HG03439 (cell line): ENCODE measurements around the gene DAB2.
"Not testable (repeated sequence)": the region's sequence is repeated elsewhere in the genome, so short reads cannot be mapped to it uniquely, and the experiment has no call there.

Experiments used
- ATAC-seq: cut with Tn5 transposase; IDR thresholded peaks from one replicate; pipeline ENCODE4 v1.9.1; 2021; ENCODE audit warnings: mild to moderate bottlenecking, moderate library complexity; ENCODE audit not compliant: unreplicated experiment

The DAB2 gene

DNA sequence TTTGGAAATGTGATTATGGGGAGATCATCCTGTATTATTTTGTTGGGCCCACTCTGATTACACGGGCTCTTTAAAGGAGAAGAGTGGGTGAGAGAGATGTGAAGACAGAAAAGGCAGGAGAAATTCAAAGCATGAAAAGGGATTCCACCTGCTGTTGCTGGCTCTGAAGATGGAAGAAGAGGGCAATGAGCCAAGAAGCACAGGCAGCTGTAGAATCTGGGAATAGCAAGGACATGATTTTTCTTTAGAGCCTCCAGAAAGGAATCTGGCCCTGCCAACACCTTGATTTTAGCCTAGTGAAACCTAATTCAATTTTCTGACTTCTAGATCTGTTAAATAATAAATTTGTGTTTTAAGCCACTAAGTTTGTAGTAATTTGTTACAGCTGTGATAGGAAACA, 71.8 kb downstream of the DAB2 start:
- ATAC-seq: no peak

DNA sequence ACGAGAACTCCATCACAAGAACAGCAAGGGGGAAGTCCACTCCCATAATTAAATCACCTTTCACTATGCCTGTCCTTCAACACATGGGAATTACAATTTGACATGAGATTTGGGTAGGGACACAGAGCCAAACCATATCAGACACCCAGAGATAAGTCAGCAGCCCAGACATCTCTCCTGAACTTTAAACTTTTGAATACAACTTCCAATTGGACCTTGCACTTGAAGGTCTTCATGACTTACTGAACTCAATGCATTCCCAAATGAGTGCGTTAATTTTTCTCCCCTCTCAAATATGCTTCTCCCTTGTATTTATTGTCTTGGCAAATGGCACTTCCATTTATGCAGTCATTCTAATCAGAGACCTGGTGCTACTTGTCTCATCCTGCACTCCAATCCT, 72.6 kb downstream of the DAB2 start:
- no peak for ATAC-seq

DNA sequence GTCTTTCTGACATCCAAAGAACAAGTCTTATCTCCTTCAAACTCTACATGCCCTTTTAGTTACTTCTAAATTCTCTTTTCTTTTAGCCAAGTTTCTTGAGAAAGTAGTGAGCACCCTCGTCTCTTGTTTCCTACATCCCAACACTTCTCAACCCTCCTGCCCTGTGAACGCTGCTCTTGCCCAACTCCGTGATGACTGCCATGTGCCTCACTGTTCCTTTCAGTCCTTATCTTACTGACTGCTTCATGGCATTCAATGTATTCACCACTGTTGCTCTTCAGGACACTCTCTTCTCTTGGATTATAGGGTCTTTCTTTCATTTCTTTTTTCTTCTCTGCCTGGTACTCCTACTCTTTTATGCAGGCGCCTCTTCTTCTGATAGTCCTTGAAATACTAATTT, 75.3 kb downstream of the DAB2 start:
- no peak for ATAC-seq

DNA sequence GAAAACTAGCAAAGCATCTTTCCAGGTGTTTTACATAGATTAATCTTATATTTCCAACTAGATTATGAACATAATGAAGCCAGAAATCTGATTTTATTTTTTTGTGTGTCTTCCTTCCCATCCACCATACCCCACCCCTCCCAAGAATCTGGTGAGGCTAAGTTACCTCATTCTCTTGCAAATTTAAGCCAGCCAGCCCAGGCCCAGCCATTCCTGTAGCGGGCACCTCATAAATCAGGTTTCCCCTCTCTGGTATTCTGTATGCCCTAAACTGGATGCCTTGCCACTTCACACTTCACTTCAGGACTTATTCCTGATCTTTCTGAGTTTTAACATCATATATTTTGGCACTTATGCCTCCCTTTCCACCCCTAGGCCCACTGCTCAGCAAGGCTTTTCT, 82.3 kb downstream of the DAB2 start:
- no peak for ATAC-seq

DNA sequence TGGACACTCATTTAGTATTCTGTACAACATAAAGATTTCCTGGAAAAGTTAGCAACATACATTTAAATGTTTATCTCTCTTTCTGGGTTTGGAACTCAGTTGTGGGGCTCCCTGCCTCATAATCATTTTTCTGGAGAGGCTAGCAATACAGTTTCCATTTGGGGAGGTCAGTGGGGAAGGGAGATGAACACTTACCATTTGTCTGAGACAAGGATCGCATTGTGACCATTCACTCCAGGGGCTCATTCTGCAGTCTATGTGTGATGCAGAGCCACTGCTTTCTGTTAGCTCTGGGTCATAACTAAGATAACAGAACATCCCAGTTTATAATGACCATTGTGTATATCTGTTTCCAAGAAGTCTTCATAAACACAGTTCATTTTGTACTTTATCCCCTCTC, 82.9 kb downstream of the DAB2 start:
- ATAC-seq: no peak

DNA sequence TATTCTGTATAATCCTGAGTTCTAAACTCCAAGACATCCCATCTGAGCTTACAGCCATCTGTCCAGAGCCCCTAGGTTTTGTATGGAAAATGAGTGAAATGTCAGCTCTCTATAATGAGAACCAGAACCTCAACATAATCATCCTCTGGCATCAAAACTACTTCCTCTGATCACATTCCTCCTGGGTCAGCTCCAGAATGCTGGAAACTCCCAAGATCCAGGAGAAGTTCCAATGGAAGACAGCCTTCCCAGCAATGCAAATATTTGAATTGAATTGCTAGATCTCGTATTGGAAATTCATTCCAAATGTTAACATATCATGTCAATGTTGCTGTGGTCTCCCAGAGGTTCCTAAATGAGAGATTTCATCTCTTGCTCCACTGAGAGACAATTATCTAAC, 84.3 kb downstream of the DAB2 start:
- ATAC-seq: no peak

DNA sequence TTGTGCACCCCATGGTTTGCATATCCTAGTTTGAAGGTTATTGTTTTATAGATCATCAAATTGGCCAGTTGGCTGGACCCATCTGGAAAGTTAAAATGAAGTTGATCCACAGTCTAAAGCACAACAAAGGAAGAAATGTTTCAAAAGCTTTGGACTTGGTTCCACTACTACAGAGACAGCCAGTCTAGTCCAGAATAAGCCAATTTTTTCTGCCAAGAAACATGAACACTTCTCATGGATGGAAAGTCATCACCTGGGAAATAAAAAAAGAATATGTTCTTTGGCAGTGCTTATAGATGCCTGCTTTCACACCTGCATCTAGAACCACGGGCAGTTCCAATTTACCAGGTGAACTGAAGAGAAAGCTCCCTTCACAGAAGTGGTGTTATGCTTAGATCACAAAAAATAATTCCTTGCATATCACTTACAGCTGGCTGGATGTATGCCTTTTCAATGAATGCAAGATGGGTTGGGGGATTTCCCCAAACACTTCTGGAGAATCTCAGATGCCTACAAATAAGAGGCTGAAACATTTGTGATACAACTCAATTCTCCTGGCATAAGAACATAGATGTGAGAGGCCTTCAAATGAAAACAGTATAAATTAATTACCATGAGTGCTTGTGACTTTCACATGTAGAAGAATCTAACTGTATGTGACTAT, 87.4 kb downstream of the DAB2 start:
- no peak for ATAC-seq

DNA sequence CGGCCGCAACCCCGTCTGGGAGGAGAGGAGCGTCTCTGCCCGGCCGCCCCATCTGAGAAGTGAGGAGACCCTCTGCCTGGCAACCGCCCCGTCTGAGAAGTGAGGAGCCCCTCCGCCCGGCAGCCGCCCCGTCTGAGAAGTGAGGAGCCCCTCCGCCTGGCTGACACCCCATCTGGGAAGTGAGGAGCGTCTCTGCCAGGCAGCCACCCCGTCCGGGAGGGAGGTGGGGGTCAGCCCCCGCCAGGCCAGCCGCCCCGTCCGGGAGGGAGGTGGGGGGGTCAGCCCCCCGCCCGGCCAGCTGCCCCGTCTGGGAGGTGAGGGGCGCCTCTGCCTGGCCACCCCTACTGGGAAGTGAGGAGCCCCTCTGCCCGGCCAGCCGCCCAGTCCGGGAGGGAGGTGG, 90.5 kb downstream of the DAB2 start:
- ATAC-seq: not testable (repeated sequence)

DNA sequence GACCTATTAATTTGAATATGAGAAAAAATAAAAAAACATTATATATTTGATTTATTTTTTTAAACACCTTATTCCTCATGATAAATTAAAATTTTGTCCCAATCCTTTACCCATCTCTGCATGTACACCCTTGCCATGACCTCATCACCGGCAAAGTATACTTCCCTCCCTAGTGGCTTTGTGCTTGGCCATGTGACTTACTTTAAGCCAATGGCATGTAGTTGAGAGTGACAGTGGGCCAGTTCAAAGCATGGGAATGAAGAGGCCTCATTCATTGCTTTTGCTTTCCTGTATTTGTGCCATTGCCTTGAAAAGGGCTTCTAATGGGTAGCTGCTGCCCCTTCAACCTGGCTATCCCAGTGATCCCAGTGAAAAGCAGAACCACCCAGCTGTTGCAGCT, 91.7 kb downstream of the DAB2 start:
- no peak for ATAC-seq

DNA sequence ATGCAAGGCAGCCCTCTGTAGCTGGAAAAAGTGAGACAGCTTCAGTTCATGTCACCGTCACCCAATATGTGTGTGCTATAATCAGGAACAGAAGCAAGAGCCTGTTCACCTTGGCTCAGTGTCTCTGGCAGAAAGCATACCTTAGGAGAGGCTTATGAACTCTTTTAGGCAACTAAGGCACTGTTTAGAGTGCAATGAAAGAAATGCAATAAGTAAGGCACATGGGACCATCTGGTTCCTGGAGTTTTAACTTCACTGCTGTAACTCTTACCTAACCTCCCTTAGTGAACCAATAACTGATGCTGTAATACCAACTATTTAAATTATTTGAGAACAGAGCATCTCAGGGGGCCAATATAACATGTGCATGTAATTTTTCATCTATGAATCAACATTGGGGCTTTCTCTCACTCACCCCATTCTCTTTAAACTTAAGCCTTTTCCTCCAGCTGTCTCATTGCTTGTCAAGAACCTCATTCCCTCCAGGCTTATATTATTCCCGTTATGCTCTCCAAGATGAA, 92.9 kb downstream of the DAB2 start:
- ATAC-seq: no peak

DNA sequence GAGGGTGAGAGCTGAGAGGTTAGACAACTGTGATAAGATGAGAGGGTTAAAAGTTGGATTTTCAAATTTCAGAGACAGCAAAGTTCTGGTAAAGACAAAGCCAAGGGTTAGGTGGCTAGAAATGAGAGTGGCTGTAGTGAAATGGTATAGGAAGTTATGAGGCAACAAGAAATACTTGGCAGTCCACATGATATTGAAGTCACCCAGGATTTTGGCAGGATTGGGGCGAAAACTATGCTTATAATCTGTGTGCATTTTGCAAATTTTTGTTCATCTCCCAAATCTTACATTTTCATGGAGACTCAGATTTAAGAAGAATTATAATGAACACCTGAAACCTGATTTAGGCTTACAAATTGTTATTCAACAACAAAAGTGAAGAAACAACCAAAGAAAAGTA, 96.0 kb downstream of the DAB2 start:
- ATAC-seq: no peak

DNA sequence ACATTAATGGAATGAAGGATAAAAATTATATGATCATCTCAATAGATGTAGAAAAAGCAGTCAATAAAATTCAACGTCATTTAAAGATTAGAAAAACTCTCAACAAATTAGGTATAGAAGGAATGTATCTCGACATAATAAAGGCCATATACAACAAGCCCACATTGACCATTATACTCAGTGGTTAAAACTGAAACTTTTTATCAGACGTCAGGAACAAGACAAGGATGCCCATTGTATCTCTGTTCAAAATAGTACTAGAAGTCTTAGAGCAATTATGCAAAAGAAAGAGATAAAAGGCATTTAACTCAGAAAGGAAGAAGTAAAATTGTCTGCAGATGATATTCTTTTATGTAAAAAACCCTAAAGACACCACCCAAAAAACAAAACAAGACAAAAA, 101.2 kb downstream of the DAB2 start:
- no peak for ATAC-seq
